ENCODE measurements around the gene CD300A.

DNA sequence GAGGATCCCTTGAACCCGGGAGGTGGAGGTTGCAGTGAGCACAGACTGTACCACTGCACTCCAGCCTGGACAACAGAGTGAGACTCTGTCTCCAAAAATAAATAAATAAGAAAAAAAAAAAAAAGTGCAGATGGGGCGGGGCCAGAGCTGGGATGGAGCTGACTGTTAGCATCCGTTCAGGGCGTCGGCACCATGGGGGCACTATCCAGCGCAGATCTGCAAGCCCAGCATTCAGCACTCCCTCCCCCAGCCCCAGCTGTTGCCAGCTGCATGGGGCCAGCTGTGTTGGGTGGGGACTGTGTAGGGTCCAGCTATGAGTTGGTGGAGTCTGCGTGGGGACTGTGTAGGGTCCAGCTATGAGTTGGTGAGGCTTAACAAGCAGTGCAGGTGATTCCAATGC, 21.3 kb upstream of the CD300A start:
- TF ChIP-seq, protein P1, sequence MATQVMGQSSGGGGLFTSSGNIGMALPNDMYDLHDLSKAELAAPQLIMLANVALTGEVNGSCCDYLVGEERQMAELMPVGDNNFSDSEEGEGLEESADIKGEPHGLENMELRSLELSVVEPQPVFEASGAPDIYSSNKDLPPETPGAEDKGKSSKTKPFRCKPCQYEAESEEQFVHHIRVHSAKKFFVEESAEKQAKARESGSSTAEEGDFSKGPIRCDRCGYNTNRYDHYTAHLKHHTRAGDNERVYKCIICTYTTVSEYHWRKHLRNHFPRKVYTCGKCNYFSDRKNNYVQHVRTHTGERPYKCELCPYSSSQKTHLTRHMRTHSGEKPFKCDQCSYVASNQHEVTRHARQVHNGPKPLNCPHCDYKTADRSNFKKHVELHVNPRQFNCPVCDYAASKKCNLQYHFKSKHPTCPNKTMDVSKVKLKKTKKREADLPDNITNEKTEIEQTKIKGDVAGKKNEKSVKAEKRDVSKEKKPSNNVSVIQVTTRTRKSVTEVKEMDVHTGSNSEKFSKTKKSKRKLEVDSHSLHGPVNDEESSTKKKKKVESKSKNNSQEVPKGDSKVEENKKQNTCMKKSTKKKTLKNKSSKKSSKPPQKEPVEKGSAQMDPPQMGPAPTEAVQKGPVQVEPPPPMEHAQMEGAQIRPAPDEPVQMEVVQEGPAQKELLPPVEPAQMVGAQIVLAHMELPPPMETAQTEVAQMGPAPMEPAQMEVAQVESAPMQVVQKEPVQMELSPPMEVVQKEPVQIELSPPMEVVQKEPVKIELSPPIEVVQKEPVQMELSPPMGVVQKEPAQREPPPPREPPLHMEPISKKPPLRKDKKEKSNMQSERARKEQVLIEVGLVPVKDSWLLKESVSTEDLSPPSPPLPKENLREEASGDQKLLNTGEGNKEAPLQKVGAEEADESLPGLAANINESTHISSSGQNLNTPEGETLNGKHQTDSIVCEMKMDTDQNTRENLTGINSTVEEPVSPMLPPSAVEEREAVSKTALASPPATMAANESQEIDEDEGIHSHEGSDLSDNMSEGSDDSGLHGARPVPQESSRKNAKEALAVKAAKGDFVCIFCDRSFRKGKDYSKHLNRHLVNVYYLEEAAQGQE (IDR thresholded peaks at IDR 0.05; ENCODE audit: low read depth), result no peak
- TF ChIP-seq TAF1 (IDR thresholded peaks at IDR 0.05; ENCODE audit: low read depth) (no peak), YY1 (IDR thresholded peaks at IDR 0.05; ENCODE audit: low read depth) (no peak), ZBTB7A (IDR thresholded peaks at IDR 0.05; ENCODE audit: low read depth) (no peak), TCF12 (IDR thresholded peaks at IDR 0.05; ENCODE audit: low read depth) (no peak), CEBPB (IDR thresholded peaks at IDR 0.05) (no peak), EGR1 (IDR thresholded peaks at IDR 0.05) (no peak)
- TF ChIP-seq, protein P2, sequence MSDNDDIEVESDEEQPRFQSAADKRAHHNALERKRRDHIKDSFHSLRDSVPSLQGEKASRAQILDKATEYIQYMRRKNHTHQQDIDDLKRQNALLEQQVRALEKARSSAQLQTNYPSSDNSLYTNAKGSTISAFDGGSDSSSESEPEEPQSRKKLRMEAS (IDR thresholded peaks at IDR 0.05), result no peak
